ENCODE results near the gene SIT1. TPM values are rescaled to one million over a fixed set of nuclear protein-coding genes. Genes with fewer than 3 reads are reported as not detected.
A peak's percentile ranks its signal among the peaks of the same experiment; 100 is the strongest.

The SIT1 gene, protein sequence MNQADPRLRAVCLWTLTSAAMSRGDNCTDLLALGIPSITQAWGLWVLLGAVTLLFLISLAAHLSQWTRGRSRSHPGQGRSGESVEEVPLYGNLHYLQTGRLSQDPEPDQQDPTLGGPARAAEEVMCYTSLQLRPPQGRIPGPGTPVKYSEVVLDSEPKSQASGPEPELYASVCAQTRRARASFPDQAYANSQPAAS
- 3.4 TPM for total RNA-seq (ENCODE audit: unreplicated experiment)
- long read RNA-seq, partial matches to known transcripts, result 0 of 2 reads
- long read RNA-seq, other reads (novel, unspliced or antisense), result 0 of 2 reads

DNA sequence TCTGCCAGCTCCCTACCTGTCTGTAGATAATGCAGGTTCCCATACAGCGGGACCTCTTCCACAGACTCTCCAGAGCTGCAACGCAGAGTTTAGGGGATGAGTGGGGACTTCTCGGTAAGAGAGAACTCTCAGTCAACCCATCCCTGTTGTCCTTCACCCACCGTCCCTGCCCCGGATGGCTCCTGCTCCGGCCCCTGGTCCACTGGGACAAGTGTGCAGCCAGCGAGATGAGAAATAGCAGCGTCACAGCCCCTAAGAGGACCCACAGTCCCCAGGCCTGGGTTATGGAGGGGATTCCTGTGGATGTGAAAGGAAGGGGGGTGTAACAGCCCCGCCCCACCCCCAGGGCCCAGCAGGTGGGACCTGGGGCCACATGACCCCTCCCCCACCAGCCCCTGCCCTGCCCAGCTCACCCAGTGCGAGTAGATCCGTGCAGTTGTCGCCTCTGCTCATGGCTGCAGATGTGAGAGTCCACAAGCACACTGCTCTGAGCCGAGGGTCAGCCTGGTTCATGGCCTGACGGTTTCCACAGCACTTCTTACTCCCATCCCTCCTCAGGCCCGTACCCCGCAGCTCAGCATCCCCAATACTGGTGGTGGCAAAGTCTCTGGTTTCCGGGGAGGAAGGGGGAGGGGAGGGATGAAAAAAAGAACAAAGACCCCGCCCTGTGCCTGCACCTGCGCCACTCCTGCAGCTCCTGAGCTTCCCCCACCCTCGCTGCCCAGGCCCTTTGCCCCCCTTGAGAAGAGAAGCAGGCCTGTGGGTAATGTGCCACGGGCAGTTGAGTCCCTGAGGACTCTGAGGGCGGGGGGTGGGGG lies at the start of gene SIT1:
SIT1 (minus strand) TSS at position 591 of the 818 bp plus-strand sequence; CDS start at position 513, 78 bp downstream.
- TF ChIP-seq, protein P1, sequence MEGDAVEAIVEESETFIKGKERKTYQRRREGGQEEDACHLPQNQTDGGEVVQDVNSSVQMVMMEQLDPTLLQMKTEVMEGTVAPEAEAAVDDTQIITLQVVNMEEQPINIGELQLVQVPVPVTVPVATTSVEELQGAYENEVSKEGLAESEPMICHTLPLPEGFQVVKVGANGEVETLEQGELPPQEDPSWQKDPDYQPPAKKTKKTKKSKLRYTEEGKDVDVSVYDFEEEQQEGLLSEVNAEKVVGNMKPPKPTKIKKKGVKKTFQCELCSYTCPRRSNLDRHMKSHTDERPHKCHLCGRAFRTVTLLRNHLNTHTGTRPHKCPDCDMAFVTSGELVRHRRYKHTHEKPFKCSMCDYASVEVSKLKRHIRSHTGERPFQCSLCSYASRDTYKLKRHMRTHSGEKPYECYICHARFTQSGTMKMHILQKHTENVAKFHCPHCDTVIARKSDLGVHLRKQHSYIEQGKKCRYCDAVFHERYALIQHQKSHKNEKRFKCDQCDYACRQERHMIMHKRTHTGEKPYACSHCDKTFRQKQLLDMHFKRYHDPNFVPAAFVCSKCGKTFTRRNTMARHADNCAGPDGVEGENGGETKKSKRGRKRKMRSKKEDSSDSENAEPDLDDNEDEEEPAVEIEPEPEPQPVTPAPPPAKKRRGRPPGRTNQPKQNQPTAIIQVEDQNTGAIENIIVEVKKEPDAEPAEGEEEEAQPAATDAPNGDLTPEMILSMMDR (IDR thresholded peaks at IDR 0.05; ENCODE audit: partially characterized antibody, unreplicated experiment), result no peak
- Mint-ChIP-seq H3K9me3 (ENCODE audit: unreplicated experiment) (peaks cover 17% of the 10 kb centered on the region), H3K4me1 (ENCODE audit: low read depth, unreplicated experiment) (peaks cover 27% of the 10 kb centered on the region), H3K27me3 (ENCODE audit: unreplicated experiment) (peaks cover 26% of the 10 kb centered on the region), H3K36me3 (ENCODE audit: unreplicated experiment) (peaks cover 5% of the 10 kb centered on the region), H3K27ac (ENCODE audit: unreplicated experiment) (peak within 1 kb of the TSS; percentile 33), H3K4me3 (ENCODE audit: unreplicated experiment) (peak within 1 kb of the TSS; percentile 67)
- DNase-seq, result no peak

DNA sequence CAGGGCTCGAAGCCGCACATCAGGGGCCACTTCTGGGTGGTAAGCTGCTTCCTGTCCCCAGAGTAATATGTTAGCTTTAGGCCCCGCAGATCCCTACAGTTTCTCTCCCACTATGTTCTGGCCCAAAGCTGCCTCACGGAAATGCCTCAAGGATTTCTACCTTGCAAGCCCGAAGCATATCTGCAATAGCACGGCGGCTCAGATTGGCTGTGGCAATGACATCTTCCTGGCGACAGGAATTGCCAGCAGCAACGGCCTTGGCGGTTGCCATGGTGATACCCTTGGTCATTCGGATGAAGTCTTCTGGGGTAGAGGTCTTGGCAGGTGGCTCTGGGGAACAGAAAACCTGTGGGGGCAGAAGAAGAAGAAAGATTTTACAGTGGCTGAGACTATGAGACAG lies 49.3 kb upstream of the SIT1 start:
- TF ChIP-seq, protein P1 (IDR thresholded peaks at IDR 0.05; ENCODE audit: partially characterized antibody, unreplicated experiment), result no peak

DNA sequence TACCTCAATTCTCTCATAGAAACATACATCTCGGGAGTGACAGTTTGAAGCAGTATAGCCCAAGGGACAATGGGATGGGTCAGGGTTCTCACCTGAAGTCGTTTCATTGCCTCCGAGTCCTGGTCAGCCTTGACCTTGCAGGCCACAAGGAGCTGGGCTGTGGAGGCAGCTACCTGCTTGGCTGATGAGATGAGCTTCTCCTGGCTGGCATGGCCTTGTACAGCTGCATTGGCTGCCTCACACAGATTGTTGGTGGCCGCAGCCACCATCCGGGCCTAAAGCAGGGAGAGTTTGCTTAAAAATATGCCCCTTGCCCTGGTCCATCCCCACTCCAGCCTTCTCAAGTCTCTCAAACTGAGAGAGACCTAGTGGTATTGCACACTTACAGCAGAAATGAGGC lies 47.5 kb upstream of the SIT1 start:
- H3K27me3 Mint-ChIP-seq (ENCODE audit: unreplicated experiment), result peaks cover 2% of the 10 kb centered on the region
- no peak for DNase-seq
- H3K4me3 Mint-ChIP-seq (ENCODE audit: unreplicated experiment), result no peak overlapping the region
- H3K36me3 Mint-ChIP-seq (ENCODE audit: unreplicated experiment), result no peaks in the 10 kb centered on the region
- H3K9me3 Mint-ChIP-seq (ENCODE audit: unreplicated experiment), result no peaks in the 10 kb centered on the region
- H3K27ac Mint-ChIP-seq (ENCODE audit: unreplicated experiment), result no peak overlapping the region
- TF ChIP-seq, protein P1 (IDR thresholded peaks at IDR 0.05; ENCODE audit: partially characterized antibody, unreplicated experiment), result no peak
- H3K4me1 Mint-ChIP-seq (ENCODE audit: low read depth, unreplicated experiment), result no peaks in the 10 kb centered on the region

More for the DNA sequence above, 49.3 kb upstream of the SIT1 start:
- no peak overlapping the region for H3K27ac Mint-ChIP-seq (ENCODE audit: unreplicated experiment)
- peaks cover 2% of the 10 kb centered on the region for H3K27me3 Mint-ChIP-seq (ENCODE audit: unreplicated experiment)
- H3K9me3 Mint-ChIP-seq (ENCODE audit: unreplicated experiment), result no peaks in the 10 kb centered on the region
- no peaks in the 10 kb centered on the region for H3K4me1 Mint-ChIP-seq (ENCODE audit: low read depth, unreplicated experiment)
- DNase-seq, result no peak
- H3K36me3 Mint-ChIP-seq (ENCODE audit: unreplicated experiment), result no peaks in the 10 kb centered on the region
- H3K4me3 Mint-ChIP-seq (ENCODE audit: unreplicated experiment), result no peak overlapping the region

DNA sequence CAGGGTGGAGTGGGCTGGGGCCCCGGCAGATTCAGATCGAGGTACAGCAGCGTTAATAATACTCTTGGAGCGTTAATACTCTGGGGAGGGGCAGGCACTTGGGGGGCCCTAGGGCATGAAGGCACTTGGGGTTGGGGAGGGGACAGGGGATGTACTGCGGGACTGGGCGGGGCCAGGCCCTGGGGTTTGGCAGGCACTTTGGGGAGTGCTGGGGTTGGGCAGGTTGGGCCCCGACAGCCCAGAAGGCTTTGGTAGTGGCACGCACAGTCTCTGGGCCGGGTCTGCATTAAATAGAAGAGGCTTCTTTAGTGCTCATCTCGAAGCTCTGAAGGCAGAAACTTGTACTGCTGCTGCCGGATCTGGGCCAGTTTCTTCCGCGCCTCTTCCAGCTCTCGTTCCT lies 46.8 kb upstream of the SIT1 start:
- no peaks in the 10 kb centered on the region for H3K9me3 Mint-ChIP-seq (ENCODE audit: unreplicated experiment)
- H3K4me3 Mint-ChIP-seq (ENCODE audit: unreplicated experiment), result peak overlapping the region; percentile 34
- H3K27me3 Mint-ChIP-seq (ENCODE audit: unreplicated experiment), result peaks cover 2% of the 10 kb centered on the region
- TF ChIP-seq, protein P1 (IDR thresholded peaks at IDR 0.05; ENCODE audit: partially characterized antibody, unreplicated experiment), result no peak
- no peaks in the 10 kb centered on the region for H3K4me1 Mint-ChIP-seq (ENCODE audit: low read depth, unreplicated experiment)
- no peaks in the 10 kb centered on the region for H3K36me3 Mint-ChIP-seq (ENCODE audit: unreplicated experiment)
- no peak for DNase-seq
- no peak overlapping the region for H3K27ac Mint-ChIP-seq (ENCODE audit: unreplicated experiment)
